ENCODE data around the gene FGF4. TPM values are rescaled to one million over a fixed set of nuclear protein-coding genes. Genes with fewer than 3 reads are reported as not detected.

The FGF4 gene
- total and polyA plus RNA-seq, 10 of the 15 experiments (the other 5 are each of a cell fraction or from before 2014, with no cell fraction given) = not detected

Other genes starting within 250 kb of the FGF4 start
- 0.23 and 0.54 TPM in 2 replicates for gene CCND1, start 134.2 kb downstream of the FGF4 start, total RNA-seq (2014; rRNA removed)
- 0.09 and 0.28 TPM in 2 replicates for gene CCND1, start 134.2 kb downstream of the FGF4 start, total RNA-seq (2014; rRNA removed; fragmentation: Illumina TruSeq; extraction: Trizol)
- gene CCND1, start 134.2 kb downstream of the FGF4 start, total RNA-seq (2021) = 1.5 and 2.6 TPM in 2 replicates
- 3.8 and 6.6 TPM in 2 replicates for gene CCND1, start 134.2 kb downstream of the FGF4 start, polyA plus RNA-seq (2011; rRNA removed)
- 0.03 and 0.43 TPM in 2 replicates for gene CCND1, start 134.2 kb downstream of the FGF4 start, polyA plus RNA-seq (2014; fragmentation: Illumina TruSeq; extraction: Trizol)
- not detected for gene CCND1, start 134.2 kb downstream of the FGF4 start, polyA plus RNA-seq (2014; fragmentation: Nextera tagmentation; extraction: Ambion mirVana)
- gene CCND1, start 134.2 kb downstream of the FGF4 start, polyA plus RNA-seq (2014; rRNA removed) = 0.09 and 0.17 TPM in 2 replicates
- gene CCND1, start 134.2 kb downstream of the FGF4 start, polyA plus RNA-seq (2016; fragmentation: Nextera tagmentation; extraction: Ambion mirVana) = 1 to 10 TPM in 1 of 2 experiments, under 1 TPM in 1; 0.75 to 1.2 TPM
- gene LTO1, start 100.0 kb downstream of the FGF4 start, total RNA-seq (2014; rRNA removed) = 14.2 and 19.8 TPM in 2 replicates
- 12.4 and 12.5 TPM in 2 replicates for gene LTO1, start 100.0 kb downstream of the FGF4 start, total RNA-seq (2014; rRNA removed; fragmentation: Illumina TruSeq; extraction: Trizol)
- 15.2 and 17.4 TPM in 2 replicates for gene LTO1, start 100.0 kb downstream of the FGF4 start, total RNA-seq (2021)
- gene LTO1, start 100.0 kb downstream of the FGF4 start, polyA plus RNA-seq (2011; rRNA removed) = 15.6 and 16.8 TPM in 2 replicates
- 14.7 and 23.4 TPM in 2 replicates for gene LTO1, start 100.0 kb downstream of the FGF4 start, polyA plus RNA-seq (2014; fragmentation: Illumina TruSeq; extraction: Trizol)
- gene LTO1, start 100.0 kb downstream of the FGF4 start, polyA plus RNA-seq (2014; fragmentation: Nextera tagmentation; extraction: Ambion mirVana) = 1 to 10 TPM; 2.6 to 5.4 TPM
- 25.8 and 27.5 TPM in 2 replicates for gene LTO1, start 100.0 kb downstream of the FGF4 start, polyA plus RNA-seq (2014; rRNA removed)
- gene LTO1, start 100.0 kb downstream of the FGF4 start, polyA plus RNA-seq (2016; fragmentation: Nextera tagmentation; extraction: Ambion mirVana) = 10 to 100 TPM; 11.7 to 17.5 TPM
- not detected in 2 replicates for gene FGF19, start 71.3 kb downstream of the FGF4 start, total RNA-seq (2014; rRNA removed)
- not detected in 2 replicates for gene FGF19, start 71.3 kb downstream of the FGF4 start, total RNA-seq (2014; rRNA removed; fragmentation: Illumina TruSeq; extraction: Trizol)
- 0.08 TPM in 1 of 2 replicates, not detected in the other for gene FGF19, start 71.3 kb downstream of the FGF4 start, total RNA-seq (2021)
- not detected in 2 replicates for gene FGF19, start 71.3 kb downstream of the FGF4 start, polyA plus RNA-seq (2011; rRNA removed)
- gene FGF19, start 71.3 kb downstream of the FGF4 start, polyA plus RNA-seq (2014; fragmentation: Illumina TruSeq; extraction: Trizol) = not detected in 2 replicates
- not detected for gene FGF19, start 71.3 kb downstream of the FGF4 start, polyA plus RNA-seq (2014; fragmentation: Nextera tagmentation; extraction: Ambion mirVana)
- not detected in 2 replicates for gene FGF19, start 71.3 kb downstream of the FGF4 start, polyA plus RNA-seq (2014; rRNA removed)
- gene FGF19, start 71.3 kb downstream of the FGF4 start, polyA plus RNA-seq (2016; fragmentation: Nextera tagmentation; extraction: Ambion mirVana) = not detected
- not detected in 2 replicates for gene FGF3, start 44.1 kb upstream of the FGF4 start, total RNA-seq (2014; rRNA removed)
- not detected in 2 replicates for gene FGF3, start 44.1 kb upstream of the FGF4 start, total RNA-seq (2014; rRNA removed; fragmentation: Illumina TruSeq; extraction: Trizol)
- gene FGF3, start 44.1 kb upstream of the FGF4 start, total RNA-seq (2021) = not detected in 2 replicates
- gene FGF3, start 44.1 kb upstream of the FGF4 start, polyA plus RNA-seq (2011; rRNA removed) = not detected in 2 replicates
- gene FGF3, start 44.1 kb upstream of the FGF4 start, polyA plus RNA-seq (2014; fragmentation: Illumina TruSeq; extraction: Trizol) = not detected in 2 replicates
- gene FGF3, start 44.1 kb upstream of the FGF4 start, polyA plus RNA-seq (2014; fragmentation: Nextera tagmentation; extraction: Ambion mirVana) = not detected
- gene FGF3, start 44.1 kb upstream of the FGF4 start, polyA plus RNA-seq (2014; rRNA removed) = not detected in 2 replicates
- gene FGF3, start 44.1 kb upstream of the FGF4 start, polyA plus RNA-seq (2016; fragmentation: Nextera tagmentation; extraction: Ambion mirVana) = not detected

Data from GM12878 (cell line).